Measurements from ENCODE around the gene REEP3. TPM values are rescaled to one million over a fixed set of nuclear protein-coding genes. Genes with fewer than 3 reads are reported as not detected.

REEP3 gene
- total RNA-seq, 1 experiment from 2014 or later, result 94.7 TPM

DNA sequence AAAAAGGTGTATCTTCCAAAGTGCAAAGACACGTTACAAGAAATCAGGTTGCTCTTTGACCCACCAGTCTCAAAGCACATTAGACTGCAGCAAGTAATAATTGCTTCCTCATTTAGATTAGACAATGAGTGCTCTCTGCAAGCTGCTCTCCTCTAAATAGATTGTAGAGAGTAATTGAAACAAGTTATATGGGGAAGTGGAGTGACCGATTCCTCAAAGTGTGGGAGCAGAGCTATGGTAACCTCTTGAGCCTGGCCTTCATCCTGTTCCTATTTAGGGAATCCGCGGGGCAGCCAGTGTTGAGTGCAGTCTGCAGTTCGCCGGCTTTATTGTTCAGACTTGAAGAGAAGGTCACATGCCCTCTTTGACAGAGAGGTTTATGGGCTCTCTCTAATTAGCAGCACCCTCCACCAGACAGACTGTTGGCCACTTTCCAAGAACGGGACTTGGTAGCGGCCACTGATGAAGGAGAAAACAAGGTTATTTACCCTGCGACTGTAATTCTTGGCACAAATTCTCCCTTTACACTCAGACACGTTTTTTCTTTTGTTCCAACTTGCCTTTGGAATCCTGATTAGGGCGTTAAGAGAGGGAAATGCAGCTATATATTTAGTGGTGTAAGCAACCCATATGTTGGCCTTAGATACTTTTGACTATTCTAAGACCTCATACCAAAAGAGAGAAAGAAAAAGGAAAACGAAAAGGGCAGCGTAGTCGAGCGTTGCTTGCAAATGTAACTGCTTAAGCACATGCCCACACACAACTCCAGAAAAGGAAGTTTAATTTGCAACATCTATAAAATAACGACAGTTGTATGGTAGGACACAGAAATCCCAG lies 107.5 kb downstream of the REEP3 start:
- intact Hi-C loops (cut with micrococcal nuclease; ENCODE audit: unreplicated experiment), result loop anchor here (1.0 to 5.0 kb wide), 7 partner anchors 36 to 462 kb away; partner anchors contain the start of gene REEP3
- Mint-ChIP-seq H3K4me3 (ENCODE audit: low read depth, unreplicated experiment) (peak overlapping the region; percentile 98), H3K4me1 (ENCODE audit: low read depth, unreplicated experiment) (peaks cover 41% of the 10 kb centered on the region), H3K27ac (ENCODE audit: unreplicated experiment) (peak overlapping the region; percentile 95), H3K9me3 (ENCODE audit: low read depth, unreplicated experiment) (no peaks in the 10 kb centered on the region), H3K36me3 (ENCODE audit: insufficient read depth, unreplicated experiment) (peaks cover 34% of the 10 kb centered on the region), H3K27me3 (ENCODE audit: unreplicated experiment) (no peaks in the 10 kb centered on the region)
- TF ChIP-seq, protein P1, sequence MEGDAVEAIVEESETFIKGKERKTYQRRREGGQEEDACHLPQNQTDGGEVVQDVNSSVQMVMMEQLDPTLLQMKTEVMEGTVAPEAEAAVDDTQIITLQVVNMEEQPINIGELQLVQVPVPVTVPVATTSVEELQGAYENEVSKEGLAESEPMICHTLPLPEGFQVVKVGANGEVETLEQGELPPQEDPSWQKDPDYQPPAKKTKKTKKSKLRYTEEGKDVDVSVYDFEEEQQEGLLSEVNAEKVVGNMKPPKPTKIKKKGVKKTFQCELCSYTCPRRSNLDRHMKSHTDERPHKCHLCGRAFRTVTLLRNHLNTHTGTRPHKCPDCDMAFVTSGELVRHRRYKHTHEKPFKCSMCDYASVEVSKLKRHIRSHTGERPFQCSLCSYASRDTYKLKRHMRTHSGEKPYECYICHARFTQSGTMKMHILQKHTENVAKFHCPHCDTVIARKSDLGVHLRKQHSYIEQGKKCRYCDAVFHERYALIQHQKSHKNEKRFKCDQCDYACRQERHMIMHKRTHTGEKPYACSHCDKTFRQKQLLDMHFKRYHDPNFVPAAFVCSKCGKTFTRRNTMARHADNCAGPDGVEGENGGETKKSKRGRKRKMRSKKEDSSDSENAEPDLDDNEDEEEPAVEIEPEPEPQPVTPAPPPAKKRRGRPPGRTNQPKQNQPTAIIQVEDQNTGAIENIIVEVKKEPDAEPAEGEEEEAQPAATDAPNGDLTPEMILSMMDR (IDR thresholded peaks at IDR 0.05; ENCODE audit: unreplicated experiment), result no peak
- BruUV-seq (replicated peaks), result no TSS peak
- peak; percentile 32 for DNase-seq
- CTCF ChIA-PET, result interaction anchor here (0.6 to 4.1 kb wide), 16 partner anchors 78 to 485 kb away, joined by 3 to 38 read pairs (median 5); no protein-coding TSS in a partner anchor

DNA sequence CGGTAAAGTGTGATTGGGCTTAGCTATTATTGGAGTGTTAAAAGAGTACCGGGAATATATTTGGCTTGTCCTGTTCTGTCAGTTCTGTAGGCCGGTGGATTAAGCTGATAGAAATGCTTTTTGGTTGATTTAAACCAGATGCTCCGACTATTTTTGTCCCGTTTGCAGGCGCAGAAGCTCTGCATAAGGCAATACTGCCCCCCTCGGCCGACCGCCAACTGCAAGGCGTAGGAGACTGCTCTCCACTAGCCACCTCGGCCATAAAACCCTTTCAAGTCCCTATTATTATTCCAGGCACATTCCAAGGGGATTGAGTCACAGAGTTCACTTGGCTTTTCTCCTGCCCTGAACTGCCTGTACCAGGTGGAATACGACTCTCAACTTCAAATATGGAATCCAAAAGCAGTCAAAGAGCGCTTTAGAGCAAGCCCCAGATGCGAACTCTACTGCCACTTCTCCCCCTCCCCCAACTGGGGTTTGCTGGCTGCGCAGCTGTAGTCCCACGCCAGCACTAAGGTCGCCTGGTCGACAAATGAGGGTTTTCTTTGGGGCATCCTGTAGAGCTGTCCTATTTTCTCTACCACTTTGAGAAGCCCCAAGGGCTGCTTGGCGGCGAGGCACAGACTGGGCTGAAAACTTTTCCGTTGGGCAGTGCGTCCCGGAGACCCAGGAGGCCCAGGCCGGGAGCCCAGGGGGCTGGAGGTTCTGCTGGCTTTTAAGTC lies 108.3 kb downstream of the REEP3 start:
- H3K4me1 Mint-ChIP-seq (ENCODE audit: low read depth, unreplicated experiment), result peaks cover 48% of the 10 kb centered on the region
- H3K36me3 Mint-ChIP-seq (ENCODE audit: insufficient read depth, unreplicated experiment), result peaks cover 34% of the 10 kb centered on the region
- intact Hi-C loops (cut with micrococcal nuclease; ENCODE audit: unreplicated experiment), result loop anchor here (1.0 to 5.0 kb wide), 9 partner anchors 37 to 463 kb away; partner anchors contain the start of gene REEP3
- H3K4me3 Mint-ChIP-seq (ENCODE audit: low read depth, unreplicated experiment), result peak overlapping the region; percentile 98
- CTCF ChIA-PET, result interaction anchor here (0.6 to 4.1 kb wide), 19 partner anchors 78 to 486 kb away, joined by 3 to 38 read pairs (median 5); no protein-coding TSS in a partner anchor
- DNase-seq, result peak; percentile 97
- TF ChIP-seq, protein P1 (IDR thresholded peaks at IDR 0.05; ENCODE audit: unreplicated experiment), result peak; percentile 81
- H3K27ac Mint-ChIP-seq (ENCODE audit: unreplicated experiment), result peak overlapping the region; percentile 95
- BruUV-seq (replicated peaks), result TSS peak; percentile 94
- no peaks in the 10 kb centered on the region for H3K27me3 Mint-ChIP-seq (ENCODE audit: unreplicated experiment)
- no peaks in the 10 kb centered on the region for H3K9me3 Mint-ChIP-seq (ENCODE audit: low read depth, unreplicated experiment)

DNA sequence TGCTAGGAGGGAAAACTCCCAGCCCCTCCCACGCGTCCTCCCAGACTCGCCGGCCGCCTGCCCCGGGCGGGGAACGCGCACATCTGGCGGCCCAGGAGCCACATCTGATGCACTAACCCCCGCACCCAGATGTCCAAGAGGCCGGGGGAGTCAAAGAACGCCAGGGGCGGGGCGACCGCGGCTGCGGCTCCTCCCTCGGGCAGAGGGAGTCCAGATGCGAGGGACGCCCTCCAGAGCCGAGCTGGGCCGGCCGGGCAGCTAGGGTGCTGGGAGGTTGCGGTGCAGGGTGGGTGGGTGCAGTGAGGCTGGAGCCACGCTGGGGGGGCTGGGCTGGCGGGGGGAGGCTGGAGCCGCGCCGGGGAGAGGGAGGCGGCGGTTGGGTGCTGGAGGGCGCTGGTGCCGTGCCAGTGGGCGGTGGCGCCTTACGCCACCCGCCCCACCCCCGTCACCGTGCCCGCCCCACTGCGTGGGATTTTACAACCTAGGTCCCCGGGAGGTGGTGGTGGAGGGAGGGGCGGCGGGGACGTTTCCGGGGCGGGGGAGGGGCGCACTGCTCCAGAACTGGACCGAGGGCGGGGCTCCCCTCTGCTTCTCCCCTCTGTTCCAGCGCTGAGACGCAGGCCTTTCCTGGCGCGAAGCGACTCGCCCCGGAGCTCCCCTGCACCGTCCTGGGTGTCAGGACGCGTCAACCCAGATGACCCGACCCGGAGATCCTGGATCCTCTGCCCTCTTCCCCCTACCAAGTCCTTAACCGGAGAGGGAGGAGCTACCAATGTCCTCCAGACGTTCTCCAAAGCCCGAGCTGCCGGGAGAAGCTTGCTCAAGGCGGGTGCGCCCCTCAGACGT lies 109.1 kb downstream of the REEP3 start:
- Mint-ChIP-seq H3K4me3 (ENCODE audit: low read depth, unreplicated experiment) (peak overlapping the region; percentile 98), H3K27me3 (ENCODE audit: unreplicated experiment) (no peaks in the 10 kb centered on the region), H3K9me3 (ENCODE audit: low read depth, unreplicated experiment) (no peaks in the 10 kb centered on the region), H3K4me1 (ENCODE audit: low read depth, unreplicated experiment) (peaks cover 56% of the 10 kb centered on the region), H3K27ac (ENCODE audit: unreplicated experiment) (peak overlapping the region; percentile 95), H3K36me3 (ENCODE audit: insufficient read depth, unreplicated experiment) (peaks cover 34% of the 10 kb centered on the region)
- intact Hi-C loops (cut with micrococcal nuclease; ENCODE audit: unreplicated experiment), result loop anchor here (2.0 kb wide), 2 partner anchors 82 to 90 kb away; no protein-coding TSS in a partner anchor
- TF ChIP-seq, protein P1 (IDR thresholded peaks at IDR 0.05; ENCODE audit: unreplicated experiment), result no peak
- CTCF ChIA-PET, result interaction anchor here (0.5 to 4.1 kb wide), 13 partner anchors 41 to 464 kb away, joined by 3 to 38 read pairs (median 5); no protein-coding TSS in a partner anchor
- BruUV-seq (replicated peaks), result no TSS peak
- DNase-seq, result peak; percentile 91

All from Calu3 (cell line).